ENCODE data around the gene TEX29.
A peak's percentile ranks its signal among the peaks of the same experiment; 100 is the strongest.

TEX29 gene

DNA sequence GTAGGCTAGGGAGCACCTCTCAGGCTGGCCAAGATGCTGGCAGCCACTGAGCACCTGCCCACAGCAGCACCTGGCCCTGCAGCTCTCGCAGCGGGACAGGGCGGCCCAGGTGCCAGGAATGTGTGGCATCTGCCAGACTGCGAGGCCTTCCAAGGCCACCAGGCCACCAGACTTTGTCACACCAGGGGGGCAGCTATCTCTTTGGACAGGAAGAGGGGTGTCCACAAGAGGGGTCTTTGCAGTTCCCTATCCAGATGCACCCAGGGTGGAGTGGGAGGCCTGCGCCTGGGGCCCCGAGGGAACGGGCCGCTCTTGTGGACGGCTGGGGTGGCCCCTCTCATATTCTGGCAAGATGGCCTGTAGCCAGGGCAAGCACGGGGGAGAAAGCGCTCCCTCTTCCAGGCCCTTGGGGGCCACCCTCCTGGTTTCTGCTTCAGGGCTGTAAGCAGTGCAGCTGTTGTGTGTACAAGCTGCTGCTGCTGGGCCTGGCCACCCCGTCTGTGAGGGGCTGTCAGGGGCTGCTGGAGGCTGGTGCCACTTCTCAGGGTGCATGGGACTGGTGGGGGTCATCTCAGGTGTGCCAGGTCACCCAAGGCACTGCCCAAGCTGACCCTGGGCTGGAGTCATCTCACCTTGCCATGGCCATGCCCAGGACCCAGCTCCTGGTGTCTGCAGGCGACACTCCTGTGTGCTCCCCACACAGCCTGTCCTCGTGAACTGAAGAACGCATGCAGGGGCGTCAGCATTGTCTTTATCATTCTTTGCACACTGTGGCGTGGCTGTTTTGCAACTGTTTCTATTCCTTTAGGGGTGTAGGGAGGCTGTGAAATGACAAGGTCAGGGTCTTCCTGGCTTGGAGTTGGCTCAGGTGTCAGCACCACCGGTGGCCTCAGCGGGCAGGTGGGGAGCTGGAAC is 1.8 kb downstream of the TEX29 start:
- DNase-seq (ENCODE audit: low read depth): no peak

DNA sequence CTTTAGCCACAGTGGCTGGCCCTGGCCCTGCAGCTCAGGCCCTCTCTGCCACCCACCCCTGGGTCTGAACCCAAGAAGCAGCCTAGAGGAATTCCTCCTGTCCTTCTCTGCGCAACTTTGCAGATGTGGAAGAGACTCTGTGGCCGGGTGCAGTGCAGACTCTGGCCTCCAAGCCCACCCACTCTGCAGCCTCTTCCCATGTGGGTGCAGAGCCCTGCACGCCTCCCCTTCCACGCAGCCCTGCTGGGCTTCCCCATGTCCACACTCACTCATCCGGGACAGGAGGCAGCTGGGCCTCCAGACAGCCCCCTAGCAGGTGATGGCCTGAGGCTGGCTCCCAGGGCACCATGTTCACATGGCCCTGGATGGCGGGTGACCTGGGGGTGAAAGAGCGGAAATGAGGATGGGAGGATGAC is 2.5 kb downstream of the TEX29 start:
- DNase-seq (ENCODE audit: low read depth): no peak

DNA sequence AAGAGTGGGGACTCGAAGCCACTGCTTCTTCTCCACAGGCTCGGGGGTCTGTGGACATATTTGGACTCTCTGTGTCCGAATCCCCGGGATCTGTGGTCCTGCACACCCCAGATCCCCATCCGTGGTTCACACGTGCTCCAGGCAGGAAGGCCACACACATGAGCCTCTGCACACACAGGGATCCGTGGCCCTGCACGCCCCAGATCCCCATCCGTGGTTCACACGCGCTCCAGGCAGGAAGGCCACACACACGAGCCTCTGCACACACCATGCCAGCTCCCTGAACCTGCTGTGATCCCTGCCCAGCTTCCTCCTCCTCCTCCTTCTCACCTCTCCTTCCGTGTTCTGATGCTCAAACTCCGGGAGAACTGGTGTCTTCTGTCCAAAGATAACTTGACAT is 3.1 kb downstream of the TEX29 start:
- DNase-seq (ENCODE audit: low read depth): no peak

DNA sequence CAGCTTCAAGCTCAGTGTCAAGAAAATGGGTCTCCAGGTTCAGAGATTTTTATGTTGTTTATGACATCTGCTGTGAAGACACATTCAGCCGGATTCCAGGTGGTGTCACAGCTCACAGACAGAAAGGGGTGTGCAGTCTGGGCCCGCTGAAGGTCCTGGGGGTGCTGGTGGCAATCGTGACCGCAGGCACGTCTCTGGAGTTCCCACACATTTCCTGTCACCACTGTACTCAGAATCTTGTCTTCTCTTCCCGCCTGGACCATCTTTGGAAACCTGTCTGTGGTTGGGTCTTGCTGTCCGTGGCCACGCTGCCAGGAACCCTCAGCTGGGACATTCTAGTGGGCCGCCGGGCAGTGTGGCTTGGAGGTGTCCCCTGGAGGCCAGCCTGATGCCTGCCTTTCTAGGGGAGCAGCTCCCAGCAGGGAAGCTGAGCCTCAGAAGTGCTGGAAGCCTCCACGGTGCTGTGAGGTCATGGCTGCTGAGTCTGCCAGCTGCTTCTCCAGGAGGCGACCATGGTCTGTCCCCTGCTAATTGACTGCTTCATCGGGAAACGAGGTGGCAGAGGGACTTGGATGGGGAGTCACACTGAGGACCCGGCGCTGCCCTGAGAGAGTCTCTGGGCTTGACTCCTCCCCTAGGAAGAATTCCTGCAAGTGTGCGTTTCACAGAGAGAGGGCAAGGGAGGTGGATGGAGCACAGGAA is 3.7 kb downstream of the TEX29 start:
- DNase-seq (ENCODE audit: low read depth): no peak

DNA sequence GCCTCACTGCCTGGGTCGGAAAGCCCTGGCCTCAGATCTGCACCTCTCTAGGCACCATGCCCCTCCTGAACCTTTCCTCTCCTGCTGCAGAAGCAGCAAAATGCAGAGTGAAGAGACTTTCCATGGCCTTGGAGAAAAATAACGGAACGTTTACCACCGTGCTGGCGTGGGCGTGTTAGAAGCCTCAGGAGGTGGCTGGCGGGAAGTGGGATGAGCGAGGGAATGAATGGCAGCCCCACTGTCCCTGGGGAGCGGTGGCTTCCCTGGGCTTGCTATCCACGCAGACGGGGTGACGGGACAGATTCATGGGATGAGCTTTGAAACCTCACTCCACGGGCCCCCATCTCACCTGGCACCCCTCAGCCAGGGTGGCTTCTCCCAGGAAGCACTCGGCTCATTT is 4.3 kb downstream of the TEX29 start:
- DNase-seq (ENCODE audit: low read depth): no peak

DNA sequence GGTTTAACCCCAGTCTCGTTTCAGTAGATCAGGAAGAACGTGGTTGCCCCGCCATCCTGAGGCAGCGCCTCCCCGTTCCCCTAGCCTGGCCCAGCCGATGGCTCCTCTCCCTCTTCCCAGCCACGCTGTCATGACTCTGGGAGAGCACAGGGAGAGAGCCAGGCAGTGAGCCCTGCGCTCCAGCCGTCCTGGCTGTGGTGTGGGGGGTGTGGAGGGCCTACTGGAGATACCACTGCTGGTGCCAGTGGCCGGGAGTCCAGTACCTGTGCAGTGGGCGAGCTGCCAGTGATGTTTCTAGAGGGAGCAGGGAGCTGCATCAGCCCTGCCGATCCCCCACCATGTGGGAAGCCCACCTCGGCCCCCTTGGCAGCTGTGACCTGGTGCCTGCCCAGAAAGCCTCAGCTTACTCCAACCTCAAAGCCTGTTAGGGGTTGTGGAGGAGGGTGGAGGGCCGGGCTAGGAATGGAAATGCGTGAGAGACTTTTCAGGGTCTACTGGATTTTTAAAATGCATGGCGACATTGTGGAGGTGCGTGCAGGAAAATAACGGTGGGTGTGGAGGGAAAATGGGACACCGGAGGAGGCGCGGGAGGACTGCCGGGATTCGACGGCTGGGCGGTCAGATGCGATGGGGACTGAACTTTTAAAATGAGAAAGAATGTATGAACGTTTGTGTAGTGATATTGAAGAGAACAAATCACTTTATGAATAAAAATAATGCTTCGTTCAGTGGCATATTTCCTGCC is 4.9 kb downstream of the TEX29 start:
- no peak for DNase-seq (ENCODE audit: low read depth)

DNA sequence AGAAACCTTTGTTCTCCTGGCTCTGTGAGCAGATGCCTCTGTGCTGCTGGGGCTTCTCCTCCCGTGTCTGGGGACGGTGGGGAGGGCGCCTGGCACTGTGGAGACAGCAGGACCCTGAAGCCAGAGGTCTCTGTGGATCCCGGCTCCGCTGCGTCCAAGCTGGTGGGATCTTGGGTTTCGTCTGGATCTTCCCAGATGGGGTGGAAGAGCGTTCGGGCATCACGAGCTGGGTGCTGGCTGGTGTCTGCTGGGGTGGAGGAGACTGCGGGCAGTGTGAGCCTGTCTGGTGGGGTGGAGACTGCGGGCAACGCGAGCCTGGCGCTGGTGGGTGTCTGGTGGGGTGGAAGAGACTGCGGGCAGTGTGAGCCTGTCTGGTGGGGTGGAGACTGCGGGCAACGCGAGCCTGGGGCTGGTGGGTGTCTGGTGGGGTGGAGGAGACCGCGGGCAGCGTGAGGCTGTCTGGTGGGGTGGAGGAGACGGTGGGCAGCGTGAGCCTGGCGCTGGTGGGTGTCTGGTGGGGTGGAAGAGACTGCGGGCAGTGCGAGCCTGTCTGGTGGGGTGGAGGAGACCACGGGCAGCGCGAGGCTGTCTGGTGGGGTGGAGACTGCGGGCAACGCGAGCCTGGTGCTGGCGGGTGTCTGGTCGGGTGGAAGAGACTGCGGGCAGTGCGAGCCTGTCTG is 5.6 kb downstream of the TEX29 start:
- no peak for DNase-seq (ENCODE audit: low read depth)

DNA sequence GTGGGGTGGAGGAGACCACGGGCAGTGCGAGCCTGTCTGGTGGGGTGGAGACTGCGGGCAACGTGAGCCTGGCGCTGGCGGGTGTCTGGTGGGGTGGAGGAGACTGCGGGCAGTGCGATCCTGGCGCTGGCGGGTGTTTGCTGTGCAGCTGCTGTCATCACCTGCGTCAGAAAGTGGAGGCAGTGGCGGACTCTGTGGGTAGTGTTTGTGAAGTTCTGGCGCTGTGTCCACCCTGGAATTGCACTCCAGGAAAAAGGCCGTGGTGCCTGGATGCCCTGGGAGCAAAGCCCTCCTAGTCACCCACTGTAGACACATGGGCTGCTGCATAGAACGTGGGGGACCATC is 6.2 kb downstream of the TEX29 start:
- no peak for DNase-seq (ENCODE audit: low read depth)

DNA sequence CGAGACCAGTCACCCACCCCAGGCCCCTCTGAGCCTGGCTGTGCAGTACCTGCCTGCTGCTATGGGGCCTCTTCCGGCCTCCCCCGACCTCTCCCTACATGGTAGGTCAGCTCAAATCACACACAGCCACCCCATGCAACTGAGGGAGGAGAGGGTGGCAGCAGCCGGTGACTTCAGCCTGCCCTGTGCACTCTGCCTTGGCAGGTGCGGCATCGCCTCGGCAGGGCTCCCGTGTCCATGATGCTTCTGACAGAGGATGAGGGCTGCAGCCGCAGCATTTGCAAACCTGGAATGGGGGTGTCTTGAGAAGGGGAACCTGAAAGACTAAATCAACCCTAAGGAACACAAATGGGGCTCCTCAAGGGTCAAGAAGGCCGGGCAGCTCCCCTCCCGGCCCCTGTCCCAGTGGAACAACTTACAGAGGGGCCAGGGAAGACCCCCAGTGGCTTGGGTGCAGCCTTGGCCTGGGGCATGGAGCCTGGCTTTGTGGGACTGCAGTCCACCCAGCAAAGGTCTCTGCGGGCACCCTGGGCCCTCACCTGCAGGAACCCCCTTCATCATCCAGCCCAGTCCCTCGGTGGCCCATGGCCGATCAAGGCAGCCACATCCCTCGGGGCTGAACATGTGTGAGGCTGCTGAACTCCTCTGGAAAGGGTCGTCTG is 6.7 kb downstream of the TEX29 start:
- no peak for DNase-seq (ENCODE audit: low read depth)

DNA sequence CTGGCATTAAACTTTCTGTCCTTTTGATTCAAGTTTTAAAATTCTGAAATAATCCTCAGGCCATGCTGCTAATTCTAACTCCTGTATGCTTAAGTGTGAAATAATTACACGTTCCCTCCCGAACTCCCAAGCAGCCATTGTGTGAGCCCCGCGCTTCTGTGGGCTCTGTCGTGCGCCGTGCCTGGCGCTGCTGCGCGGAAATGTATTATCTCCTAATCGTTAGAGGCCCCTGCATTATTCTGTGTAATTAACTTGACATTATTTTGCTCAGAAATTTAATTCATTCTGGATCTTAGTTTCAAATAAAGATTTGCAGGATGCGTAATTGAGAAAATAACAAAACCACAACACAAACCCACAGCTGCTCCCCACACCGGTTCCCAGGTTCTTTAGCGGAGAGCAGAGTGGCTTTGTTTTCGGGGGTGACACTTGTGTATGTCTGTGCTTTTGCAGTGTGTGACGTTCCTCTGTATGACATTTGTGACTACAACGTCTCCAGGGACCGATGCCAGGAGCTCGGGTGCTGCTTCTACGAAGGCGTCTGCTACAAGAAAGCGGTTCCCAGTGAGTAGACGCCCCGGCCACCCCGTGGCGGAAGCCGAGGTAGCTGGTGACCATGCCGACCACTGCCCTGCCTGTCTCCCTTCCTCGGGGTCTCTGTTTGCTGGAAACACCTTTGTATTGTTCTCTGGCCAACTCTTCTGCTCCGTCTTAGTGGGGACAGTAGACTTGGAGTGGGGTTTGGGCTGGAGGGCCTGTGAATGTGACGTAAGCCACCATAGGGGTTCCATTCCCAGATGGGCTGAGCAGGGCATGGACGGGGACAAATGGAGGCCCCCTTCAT is 7.5 kb downstream of the TEX29 start:
- DNase-seq (ENCODE audit: low read depth): no peak

DNA sequence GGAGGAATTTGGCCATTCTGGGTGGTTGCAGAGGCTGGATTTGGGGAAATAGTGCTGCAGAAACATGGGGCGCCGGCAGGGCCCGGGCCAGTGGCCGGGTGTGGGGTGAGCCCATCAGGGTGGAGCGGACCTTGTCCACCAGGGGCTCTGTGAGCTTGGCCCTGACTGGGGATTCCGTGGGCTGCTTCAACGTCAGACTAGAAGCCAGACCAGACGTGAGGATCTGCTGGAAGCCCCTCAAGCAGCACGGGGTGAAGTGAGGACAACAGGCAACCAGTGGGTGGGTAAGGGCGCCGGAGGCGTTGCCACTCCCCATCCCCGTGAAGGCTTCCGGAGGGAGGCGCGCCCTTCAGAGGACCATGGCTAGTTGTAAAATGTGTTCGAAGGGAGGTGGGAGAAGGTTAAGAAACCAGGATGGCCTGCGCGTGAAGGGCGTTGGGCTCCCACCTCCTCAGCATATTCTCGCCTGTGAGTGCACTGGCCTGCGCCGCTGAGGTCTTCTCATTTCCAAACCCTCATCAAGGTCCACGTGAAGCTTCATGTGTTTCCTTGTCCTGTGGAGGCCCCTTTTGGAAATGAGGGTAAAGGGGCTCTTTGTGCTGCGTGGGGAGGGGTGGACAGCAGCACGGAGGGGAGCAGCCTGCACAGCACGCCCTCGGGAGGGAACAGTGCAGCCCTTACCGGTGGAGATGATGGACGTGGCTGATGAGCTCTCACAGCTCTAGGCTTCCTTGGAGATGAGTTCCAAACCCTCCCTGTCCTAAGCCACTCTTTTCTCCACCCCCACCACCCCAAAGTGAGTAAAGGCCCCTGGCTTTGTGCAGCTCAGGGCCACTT is 8.3 kb downstream of the TEX29 start:
- DNase-seq (ENCODE audit: low read depth): no peak

DNA sequence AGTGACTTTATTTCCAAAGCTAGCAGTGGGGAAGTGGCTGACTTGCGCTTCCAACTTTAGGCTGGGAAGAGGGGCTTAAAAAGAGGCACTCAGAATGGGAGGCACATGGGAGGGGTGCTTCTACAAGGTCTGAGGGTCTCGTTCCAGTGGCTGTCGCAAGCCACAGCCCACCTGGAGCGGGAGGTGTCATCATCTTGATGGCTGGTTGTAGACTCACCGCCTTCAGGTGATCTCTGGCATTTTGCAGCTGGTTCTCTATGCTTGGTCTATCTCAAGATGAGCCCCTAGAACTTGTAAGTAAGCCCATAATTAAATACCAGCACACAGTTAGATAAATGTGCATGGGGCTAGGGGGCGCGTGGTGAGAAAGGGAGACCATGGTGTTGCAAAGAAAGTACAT is 9.2 kb downstream of the TEX29 start:
- no peak for DNase-seq (ENCODE audit: low read depth)

DNA sequence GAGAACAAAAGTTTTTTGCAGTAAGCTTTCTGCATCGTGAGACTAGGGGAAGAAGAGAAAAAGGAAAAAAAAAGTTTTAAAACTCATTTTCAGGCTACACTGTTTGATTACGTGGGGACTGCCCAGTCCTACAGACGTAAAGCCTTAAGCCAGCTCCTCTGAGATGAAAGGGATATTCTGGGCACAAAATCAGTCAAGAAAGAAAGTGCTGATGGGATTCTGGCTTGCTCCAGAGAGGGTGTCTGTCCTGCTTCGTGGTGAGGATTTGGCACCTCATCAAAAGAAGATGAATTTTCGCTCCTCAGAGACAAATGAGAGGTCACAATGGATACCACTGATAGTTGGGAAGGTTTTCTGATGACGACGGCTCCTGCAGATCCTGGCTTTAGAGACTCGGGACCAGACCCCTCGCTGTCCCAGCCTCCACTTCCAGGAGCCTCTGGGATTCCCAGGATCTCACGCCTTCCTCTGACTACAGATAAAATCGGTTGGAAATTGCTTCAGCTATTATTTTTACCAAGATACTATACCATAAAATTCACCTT is 9.7 kb downstream of the TEX29 start:
- DNase-seq (ENCODE audit: low read depth): no peak

DNA sequence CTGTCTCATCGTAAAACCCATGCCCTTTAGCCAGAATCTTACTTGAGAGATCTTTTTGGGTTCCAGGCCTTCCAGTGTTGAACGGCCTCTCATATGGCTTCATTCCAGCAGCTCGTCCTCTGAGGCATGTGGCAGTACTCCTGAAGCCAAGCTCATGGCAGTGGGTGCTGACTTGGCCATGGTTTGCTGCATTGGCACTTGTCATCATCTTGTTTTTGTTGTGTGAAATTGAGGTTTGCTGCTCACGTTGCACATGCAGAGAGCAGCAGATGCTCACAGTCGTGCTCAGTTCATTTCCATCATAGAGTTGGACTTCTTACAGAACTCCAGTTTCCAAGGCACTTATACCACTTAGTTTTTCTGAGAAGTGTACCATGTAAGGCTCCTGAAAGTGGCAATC is 14.9 kb downstream of the TEX29 start:
- no peak for DNase-seq (ENCODE audit: low read depth)

DNA sequence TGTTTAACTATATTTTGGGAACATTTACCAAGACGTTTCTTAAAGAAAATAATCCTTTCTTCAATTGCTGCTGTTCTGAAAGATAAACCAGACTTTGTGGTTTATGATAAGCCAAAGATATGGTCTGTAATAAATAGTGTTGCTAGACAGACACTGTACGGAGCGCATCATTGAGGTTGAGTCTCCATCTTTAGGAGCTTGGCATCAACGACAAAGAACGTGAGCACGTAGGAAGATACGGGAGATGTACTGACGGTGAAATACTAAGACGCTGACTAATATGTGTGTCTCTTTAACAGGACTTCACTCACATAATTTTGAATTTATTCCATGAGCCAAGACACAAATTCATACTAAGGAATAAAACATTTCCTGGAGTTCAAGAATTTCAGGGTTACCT is 16.2 kb downstream of the TEX29 start:
- no peak for DNase-seq (ENCODE audit: low read depth)

DNA sequence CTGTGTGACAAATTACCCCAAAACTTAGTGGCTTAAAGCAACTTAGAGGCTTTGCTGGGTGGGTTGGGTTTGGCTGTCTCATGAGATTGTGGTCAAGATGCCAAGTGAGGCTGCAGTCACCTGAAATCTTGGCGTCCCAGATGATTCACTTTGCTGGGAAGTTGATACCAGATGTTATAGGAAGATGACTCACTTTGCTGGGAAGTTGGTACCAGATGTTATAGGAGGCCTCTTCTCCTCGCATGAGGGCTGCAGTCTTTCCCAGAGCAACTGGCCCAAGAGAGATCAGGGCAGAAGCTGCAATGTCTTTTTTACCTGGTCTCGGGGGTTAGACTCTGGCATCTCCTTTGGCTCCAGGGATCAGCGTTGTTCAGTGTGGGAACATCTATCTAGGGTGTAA is 16.8 kb downstream of the TEX29 start:
- DNase-seq (ENCODE audit: low read depth): peak; percentile 65

DNA sequence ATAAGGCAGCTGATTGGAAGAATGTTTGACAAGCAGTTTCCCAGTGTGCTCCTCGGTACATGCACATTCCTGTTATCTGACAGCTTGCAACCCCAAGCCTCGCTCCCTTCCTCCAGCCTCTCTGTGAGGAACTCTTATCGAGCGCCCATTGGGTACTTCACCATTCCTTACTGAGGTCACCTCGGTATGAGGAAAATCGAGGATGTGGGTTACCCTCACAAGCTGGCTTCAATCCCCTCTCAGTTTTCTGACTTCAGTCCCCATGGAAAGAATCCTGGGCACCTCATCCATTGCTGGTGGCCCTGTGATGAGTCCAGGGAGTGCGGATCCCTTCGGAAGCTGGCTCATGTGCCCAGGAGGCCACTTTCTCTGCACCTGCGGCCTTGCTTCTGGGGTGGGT is 17.3 kb downstream of the TEX29 start:
- DNase-seq (ENCODE audit: low read depth): no peak

DNA sequence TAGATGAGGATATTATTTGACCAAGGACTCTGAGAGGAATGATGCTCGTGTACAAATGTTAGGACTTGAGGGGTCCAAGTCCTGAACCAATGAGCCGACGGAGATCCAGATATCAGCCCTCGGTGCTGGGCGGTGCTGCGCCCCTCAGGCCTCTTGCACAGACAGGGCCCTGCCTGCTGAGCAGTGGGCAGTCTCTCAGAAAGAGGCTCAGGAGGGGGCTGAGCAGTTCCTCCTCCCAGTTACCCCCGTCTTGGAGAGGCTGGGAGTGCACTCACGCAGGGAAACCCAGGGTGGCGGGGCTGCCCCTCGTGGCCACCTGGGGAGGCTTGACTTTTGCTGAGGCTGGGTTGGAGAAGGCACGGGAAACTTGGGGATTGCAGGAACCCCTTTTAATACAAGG is 18.4 kb downstream of the TEX29 start:
- DNase-seq (ENCODE audit: low read depth): no peak

DNA sequence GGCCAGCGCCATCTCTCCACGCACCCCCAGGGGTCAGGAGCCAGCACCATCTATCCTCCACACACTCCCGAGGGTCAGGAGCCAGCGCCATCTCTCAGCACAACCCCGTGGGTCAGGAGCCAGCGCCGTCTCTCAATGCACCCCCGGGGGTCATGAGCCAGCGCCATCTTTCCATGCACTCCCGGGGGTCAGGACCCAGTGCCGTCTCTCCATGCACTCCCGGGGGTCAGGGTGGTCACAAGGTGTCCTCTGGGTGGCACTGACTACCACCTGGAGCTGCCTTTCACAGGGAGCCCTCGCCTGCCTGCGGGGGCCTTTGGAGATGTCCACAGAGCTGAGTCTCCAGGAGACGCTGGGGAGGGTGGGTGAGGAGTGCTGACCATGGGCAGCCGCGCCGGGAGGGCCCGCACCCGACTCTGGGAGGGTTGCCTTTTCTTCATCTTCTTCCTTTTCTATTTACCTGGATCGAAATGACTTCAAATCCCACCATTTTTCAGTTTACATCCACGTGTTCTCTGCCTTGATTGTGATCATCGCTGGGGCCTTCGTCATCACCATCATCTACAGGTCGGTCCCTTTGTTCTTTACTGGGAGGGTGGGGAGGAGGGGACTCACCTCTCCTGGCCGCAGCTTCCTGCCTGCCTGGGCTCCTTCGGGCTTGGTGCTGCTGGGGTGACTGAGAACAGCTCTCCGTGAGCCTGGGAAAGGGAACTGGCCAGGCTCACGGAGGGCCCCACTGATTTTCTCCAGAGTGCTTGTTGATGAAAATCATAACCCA is 19.1 kb downstream of the TEX29 start:
- DNase-seq (ENCODE audit: low read depth): no peak

Data from iris pigment epithelial cell (primary cell).